Prostate gland (tissue), 2 donors: ENCODE data around the gene ALDH3B1. TPM values are rescaled to one million over a fixed set of nuclear protein-coding genes. Genes with fewer than 3 reads are reported as not detected.

Experiments
- DNase-seq: peaks from one replicate; pipeline ENCODE4 v3.0.0-alpha.2; 2019; ENCODE audit warnings: low spot score
- H3K27ac ChIP-seq, 2 donors: fragments of 200-600 bp; sonication (generic); 2 replicates each; pipeline ENCODE4 v1.5.1; 2017 to 2019
- H3K27me3 ChIP-seq: fragments of 200-600 bp; sonication (generic); replicated peaks from 2 replicates; pipeline ENCODE4 v1.5.1; 2019; ENCODE audit not compliant: insufficient read depth
- H3K36me3 ChIP-seq, 2 donors: fragments of 200-600 bp; sonication (generic); 1 replicate in 1 of 2; 2 replicates in 1 of 2; pipeline versions ENCODE4 v1.5.1 to v1.8.1; 2017 to 2019
- H3K4me1 ChIP-seq: fragments of 200-600 bp; sonication (generic); replicated peaks from 2 replicates; pipeline ENCODE4 v1.5.1; 2019
- H3K4me3 ChIP-seq, 2 donors: fragments of 200-600 bp; sonication (generic); 2 replicates each; pipeline ENCODE4 v1.5.1; 2017 to 2019
- H3K9me3 ChIP-seq: fragments of 200-600 bp; sonication (generic); 2 replicates; pipeline ENCODE4 v1.5.1; 2017
- POLR2A ChIP-seq: fragments of 450-650 bp; IDR thresholded peaks from one replicate; pipeline ENCODE4 v1.6.1; 2016; ENCODE audit warnings: antibody characterized with exemption, mild to moderate bottlenecking
- POLR2AphosphoS5 ChIP-seq: sonication (generic); formaldehyde crosslinking; IDR thresholded peaks from one replicate; pipeline ENCODE4 v1.6.1; 2017; ENCODE audit warnings: antibody characterized with exemption
- WGBS: methylation state at CpG from one replicate; pipeline ENCODE4 v1.1.5; 2018; 5-methylcytosine and 5-hydroxymethylcytosine counted together
- intact Hi-C: fragments of 100-400 bp; cut with DNase I; formaldehyde crosslinking; loops from one replicate; pipeline ENCODE4 v1.14.2; 2022
- total RNA-seq, 2 donors: library from RNA; depleted of rRNA; stranded (reverse); fragments of >200 nt; gene quantifications; one replicate each; pipeline ENCODE4 v1.1.0, GENCODE V29; 2016
- TF ChIP-seq, protein P1 (sequence below), 4 experiments: fragments of 200-600 bp in 2 of 4; fragments of 450-650 bp in 2 of 4; sonication (generic) in 2 of 4; IDR thresholded peaks; 1 replicate in 3 of 4; 2 replicates in 1 of 4; pipeline ENCODE4 v1.5.1; 2016 to 2019; ENCODE audit warnings: antibody characterized with exemption in 4 of 4, mild to moderate bottlenecking in 2 of 4, moderate library complexity in 2 of 4

The ALDH3B1 gene
- total RNA-seq, 2 donors from 2014 or later = 7.2 to 7.9 TPM

DNA sequence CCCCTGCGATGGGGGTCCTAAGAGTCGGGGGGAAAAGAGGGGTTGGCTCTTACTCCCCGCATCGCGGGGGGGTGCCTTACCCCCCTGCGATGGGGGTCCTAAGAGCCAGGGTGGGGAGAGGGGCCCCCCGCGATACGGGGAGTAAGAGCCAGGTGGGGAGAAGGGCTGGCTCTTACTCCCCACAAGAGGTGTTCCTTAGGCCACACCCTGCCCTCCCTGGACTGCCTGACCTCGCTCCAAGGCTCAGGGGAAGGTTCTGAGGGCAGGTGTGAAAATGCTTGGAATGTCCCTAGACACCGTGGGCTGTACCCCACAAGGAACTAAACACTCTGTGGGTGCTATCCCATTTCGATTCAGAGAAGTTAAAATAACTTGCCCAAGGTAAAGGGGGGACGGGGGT lies 14.1 kb upstream of the ALDH3B1 start:
- Histone ChIP-seq H3K9me3 (no peaks in the 10 kb centered on the region), H3K4me1 (no peaks in the 10 kb centered on the region), H3K4me3 (no peak overlapping the region), H3K27me3 (no peaks in the 10 kb centered on the region), H3K27ac (no peak overlapping the region), H3K36me3 (no peaks in the 10 kb centered on the region)
- DNase-seq = no peak
- no peak for TF ChIP-seq POLR2AphosphoS5
- no peak for TF ChIP-seq POLR2A
- TF ChIP-seq, protein P1, sequence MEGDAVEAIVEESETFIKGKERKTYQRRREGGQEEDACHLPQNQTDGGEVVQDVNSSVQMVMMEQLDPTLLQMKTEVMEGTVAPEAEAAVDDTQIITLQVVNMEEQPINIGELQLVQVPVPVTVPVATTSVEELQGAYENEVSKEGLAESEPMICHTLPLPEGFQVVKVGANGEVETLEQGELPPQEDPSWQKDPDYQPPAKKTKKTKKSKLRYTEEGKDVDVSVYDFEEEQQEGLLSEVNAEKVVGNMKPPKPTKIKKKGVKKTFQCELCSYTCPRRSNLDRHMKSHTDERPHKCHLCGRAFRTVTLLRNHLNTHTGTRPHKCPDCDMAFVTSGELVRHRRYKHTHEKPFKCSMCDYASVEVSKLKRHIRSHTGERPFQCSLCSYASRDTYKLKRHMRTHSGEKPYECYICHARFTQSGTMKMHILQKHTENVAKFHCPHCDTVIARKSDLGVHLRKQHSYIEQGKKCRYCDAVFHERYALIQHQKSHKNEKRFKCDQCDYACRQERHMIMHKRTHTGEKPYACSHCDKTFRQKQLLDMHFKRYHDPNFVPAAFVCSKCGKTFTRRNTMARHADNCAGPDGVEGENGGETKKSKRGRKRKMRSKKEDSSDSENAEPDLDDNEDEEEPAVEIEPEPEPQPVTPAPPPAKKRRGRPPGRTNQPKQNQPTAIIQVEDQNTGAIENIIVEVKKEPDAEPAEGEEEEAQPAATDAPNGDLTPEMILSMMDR (IDR thresholded peaks at IDR 0.05) = no peak
- WGBS = 93% methylated on average over 13 of the region's 13 CpGs
- intact Hi-C loops = no loop called here

DNA sequence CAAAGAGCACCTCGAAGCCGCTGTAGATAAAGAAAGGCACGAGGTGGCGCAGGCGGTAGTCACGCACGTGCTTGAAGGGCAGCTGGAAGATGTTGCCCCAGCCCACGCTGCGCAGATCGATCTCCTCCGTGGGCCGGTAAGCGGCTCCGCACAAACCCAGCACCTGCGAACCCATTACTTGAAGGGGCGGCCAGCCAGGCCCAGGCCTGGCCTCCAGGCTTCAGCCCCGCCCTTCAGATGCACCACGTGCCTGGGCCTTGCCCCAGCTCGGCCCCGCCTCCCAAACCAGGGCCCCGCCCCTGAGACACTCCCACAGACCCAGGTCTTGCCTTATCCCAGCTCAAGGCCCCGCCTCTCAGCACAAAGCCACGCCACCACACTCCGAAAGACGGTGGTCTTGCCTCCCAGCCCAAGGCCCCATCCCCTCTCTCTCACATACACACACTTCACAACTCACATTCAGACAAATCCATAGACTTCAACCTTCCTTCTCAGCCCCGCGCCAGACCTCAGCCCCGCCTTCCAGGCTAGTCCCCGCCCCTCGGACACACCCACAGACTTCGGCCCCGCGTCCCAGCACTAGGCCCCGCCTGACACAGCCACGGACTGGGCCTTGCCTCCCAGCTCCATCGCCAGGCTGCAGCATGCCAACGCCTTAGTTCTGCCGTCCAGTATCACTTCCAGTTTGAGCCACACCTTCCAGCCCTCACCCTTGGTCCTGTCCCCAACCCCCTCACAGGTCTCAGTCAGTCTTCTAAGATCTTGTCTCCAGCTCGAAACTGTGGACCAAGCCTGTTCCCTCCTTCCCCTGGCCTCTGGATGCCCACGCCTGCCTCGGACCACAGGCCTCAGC lies 13.3 kb upstream of the ALDH3B1 start:
- intact Hi-C loops = no loop called here
- TF ChIP-seq POLR2AphosphoS5 = no peak
- Histone ChIP-seq H3K4me3 (no peak overlapping the region), H3K27me3 (no peaks in the 10 kb centered on the region), H3K9me3 (no peaks in the 10 kb centered on the region), H3K27ac (no peak overlapping the region), H3K4me1 (no peaks in the 10 kb centered on the region), H3K36me3 (no peaks in the 10 kb centered on the region)
- no peak for DNase-seq
- 70% methylated on average over 41 of the region's 41 CpGs for WGBS

DNA sequence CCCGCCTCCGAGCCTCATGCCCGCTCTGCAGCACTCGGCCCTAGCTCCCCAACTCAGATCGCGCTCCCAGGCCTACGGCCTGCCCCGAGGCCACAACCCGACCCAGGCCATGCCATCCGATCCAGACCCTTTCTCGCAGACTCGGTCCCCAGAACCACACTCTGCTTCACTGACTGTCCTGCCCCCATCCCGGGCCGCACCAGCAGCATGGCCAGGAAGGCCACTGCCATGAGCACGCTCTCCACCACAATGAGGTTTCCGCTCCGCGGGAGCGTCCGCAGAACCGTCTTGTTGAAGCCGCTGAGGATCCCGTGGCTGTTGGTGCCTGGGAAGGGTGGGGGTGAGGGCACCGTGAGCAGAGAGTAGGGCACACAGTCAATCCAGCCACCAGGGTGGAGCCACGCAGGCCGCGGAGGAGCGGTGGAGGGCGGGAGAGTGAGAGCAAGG lies 12.6 kb upstream of the ALDH3B1 start:
- H3K36me3 ChIP-seq = no peaks in the 10 kb centered on the region
- H3K4me3 ChIP-seq = no peak overlapping the region
- H3K27ac ChIP-seq = no peak overlapping the region
- no peaks in the 10 kb centered on the region for H3K27me3 ChIP-seq
- H3K9me3 ChIP-seq = no peaks in the 10 kb centered on the region
- 94% methylated on average over 29 of the region's 29 CpGs for WGBS
- H3K4me1 ChIP-seq = no peaks in the 10 kb centered on the region
- no peak for DNase-seq
- TF ChIP-seq POLR2A = no peak
- TF ChIP-seq POLR2AphosphoS5 = no peak
- TF ChIP-seq, protein P1 (IDR thresholded peaks at IDR 0.05) = no peak
- intact Hi-C loops = no loop called here

DNA sequence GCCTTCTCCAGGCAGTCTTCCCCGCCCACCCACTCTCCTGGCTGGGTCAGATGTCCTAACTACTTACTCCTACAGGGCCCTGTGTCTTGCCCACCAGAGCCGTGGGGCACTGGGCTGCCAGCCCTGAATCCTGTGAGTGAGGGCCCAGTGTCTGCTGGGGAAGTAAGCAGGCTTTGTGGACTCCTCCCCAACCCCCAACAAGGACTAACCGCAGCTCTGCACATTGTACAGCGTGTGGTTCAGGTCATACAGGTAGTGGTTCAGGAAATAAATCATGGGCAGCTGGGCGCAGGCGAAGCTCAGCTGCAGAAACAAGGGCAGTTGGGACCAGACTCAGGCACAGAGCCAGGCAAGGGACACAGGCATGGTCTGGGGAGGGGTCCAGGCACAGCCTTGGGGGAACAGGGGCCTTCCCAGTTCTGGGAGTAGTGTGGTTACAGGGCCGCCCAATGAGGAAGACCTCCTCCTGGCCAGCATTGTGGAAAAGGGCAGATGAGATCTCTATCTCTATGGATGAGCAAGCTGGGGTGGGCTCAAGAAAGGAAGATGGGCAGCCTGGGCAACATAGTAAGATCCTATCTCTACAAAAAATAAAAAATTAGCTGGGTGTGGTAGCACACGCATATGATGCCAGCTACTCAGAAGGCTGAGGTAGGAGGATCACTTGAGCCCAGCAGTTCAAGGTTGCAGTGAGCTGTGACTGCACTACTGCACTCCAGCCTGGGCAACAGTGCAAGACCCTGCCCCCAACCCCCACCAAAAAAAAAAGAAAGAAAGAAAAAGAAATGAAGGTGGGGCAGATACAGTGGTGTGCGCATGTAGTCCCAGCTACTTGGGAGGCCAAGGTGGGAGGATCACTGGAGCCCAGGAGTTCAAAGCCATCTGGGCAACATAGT lies 11.7 kb upstream of the ALDH3B1 start:
- H3K27me3 ChIP-seq = no peaks in the 10 kb centered on the region
- TF ChIP-seq POLR2A = no peak
- TF ChIP-seq, protein P1 (IDR thresholded peaks at IDR 0.05) = no peak
- TF ChIP-seq POLR2AphosphoS5 = no peak
- WGBS = over 99% methylated on average over 9 of the region's 9 CpGs
- H3K27ac ChIP-seq = no peak overlapping the region
- no peak for DNase-seq
- H3K9me3 ChIP-seq = no peaks in the 10 kb centered on the region
- H3K4me3 ChIP-seq = no peak overlapping the region
- intact Hi-C loops = no loop called here
- no peaks in the 10 kb centered on the region for H3K4me1 ChIP-seq
- H3K36me3 ChIP-seq = no peaks in the 10 kb centered on the region

DNA sequence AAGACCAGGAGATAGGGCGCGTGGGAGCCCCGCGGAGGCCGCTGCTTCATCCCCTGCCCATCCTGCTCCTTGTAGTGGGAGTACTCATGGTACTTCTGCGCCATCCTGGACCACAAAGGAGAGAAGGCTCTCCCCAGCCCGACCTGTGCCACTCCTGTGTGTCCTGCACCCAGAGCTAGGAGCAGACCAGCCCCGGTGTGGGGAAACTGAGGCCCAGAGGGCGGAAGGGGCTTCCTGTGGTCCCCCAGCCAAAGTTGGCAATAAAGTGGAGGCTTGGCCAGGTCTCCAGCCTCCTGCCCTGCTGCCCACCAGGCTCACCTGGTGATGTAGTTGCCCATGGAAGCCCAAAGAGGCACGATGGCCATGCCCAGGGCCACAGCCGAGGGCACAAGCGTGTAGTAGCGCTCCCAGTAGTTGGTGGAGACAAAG lies 10.9 kb upstream of the ALDH3B1 start:
- no peaks in the 10 kb centered on the region for H3K9me3 ChIP-seq
- DNase-seq = no peak
- TF ChIP-seq POLR2A (no peak), POLR2AphosphoS5 (no peak)
- TF ChIP-seq, protein P1 (IDR thresholded peaks at IDR 0.05) = no peak
- H3K36me3 ChIP-seq = no peaks in the 10 kb centered on the region
- no peaks in the 10 kb centered on the region for H3K27me3 ChIP-seq
- H3K4me3 ChIP-seq = no peak overlapping the region
- intact Hi-C loops = no loop called here
- H3K4me1 ChIP-seq = no peaks in the 10 kb centered on the region
- 97% methylated on average over 13 of the region's 13 CpGs for WGBS
- H3K27ac ChIP-seq = no peak overlapping the region
